DOHH2 (cell line): Measurements from ENCODE around the gene RAB13.

ENCODE experiments used
- CTCF ChIP-seq: fragments of 200-600 bp; sonication (generic); IDR thresholded peaks from one replicate; pipeline ENCODE4 v1.5.1; 2014; ENCODE audit warnings: antibody characterized with exemption, mild to moderate bottlenecking, low read depth, low read length; ENCODE audit not compliant: poor library complexity, severe bottlenecking
- EZH2phosphoT487 ChIP-seq: fragments of 200-600 bp; sonication (generic); IDR thresholded peaks from 2 replicates; pipeline ENCODE4 v1.6.1; 2017; ENCODE audit warnings: borderline replicate concordance, mild to moderate bottlenecking, antibody characterized with exemption, low read length, moderate library complexity, mixed read lengths

GRCh38 chr1:153944005-153944826 is 41.9 kb downstream of the RAB13 start:
- TF ChIP-seq CTCF (no peak), EZH2phosphoT487 (no peak)
